HEK293 (cell line): ENCODE measurements around the gene RMDN3.

Experiments used
- CTCF ChIA-PET: fragments of 350-600 bp; formaldehyde crosslinking; extraction: SDS; loops from one replicate; lab custom pipeline; 2021; ENCODE audit warnings: antibody characterized with exemption; lab: Yijun Ruan, JAX
- POLR2A ChIA-PET: fragments of 300-600 bp; formaldehyde crosslinking; extraction: SDS; loops from one replicate; lab custom pipeline; 2020; ENCODE audit warnings: antibody characterized with exemption, inconsistent platforms; lab: Yijun Ruan, JAX
- H3K27ac ChIP-seq: fragments of 200-500 bp; sonication (Bioruptor generic); 2 replicates; pipeline ENCODE4 v1.5.1; 2014; ENCODE audit warnings: low read depth, low read length, control low read depth, inconsistent platforms; ENCODE audit errors: extremely low read depth
- H3K36me3 ChIP-seq, 2 experiments: fragments of 200-500 bp in 1 of 2; sonication (Bioruptor generic) in 1 of 2; 1 replicate in 1 of 2; 2 replicates in 1 of 2; pipeline ENCODE4 v1.5.1; 2014 to 2017; ENCODE audit warnings: inconsistent platforms in 2 of 2, low read length in 2 of 2; ENCODE audit not compliant: control insufficient read depth in 2 of 2, insufficient read depth in 1 of 2
- H3K4me1 ChIP-seq: fragments of 200-500 bp; sonication (Bioruptor generic); 2 replicates; pipeline ENCODE4 v1.5.1; 2014; ENCODE audit warnings: mild to moderate bottlenecking, low read length, inconsistent platforms; ENCODE audit not compliant: control insufficient read depth, insufficient read depth
- H3K4me3 ChIP-seq: 2 replicates; pipeline ENCODE4 v1.5.1; 2011; ENCODE audit warnings: low read depth, mild to moderate bottlenecking, control low read depth, low read length, moderate library complexity
- H3K9me3 ChIP-seq: fragments of 200-500 bp; sonication (Bioruptor generic); 2 replicates; pipeline ENCODE4 v1.5.1; 2014; ENCODE audit warnings: low read depth, low read length, inconsistent platforms; ENCODE audit not compliant: control insufficient read depth, insufficient read depth
- BCL11A ChIP-seq: fragments of 450-650 bp; formaldehyde crosslinking; IDR thresholded peaks from 2 replicates; pipeline ENCODE4 v1.5.1; 2016; ENCODE audit warnings: low read depth, missing biosample characterization, missing genetic modification characterization
- BCL11B ChIP-seq: fragments of 450-650 bp; formaldehyde crosslinking; IDR thresholded peaks from 2 replicates; pipeline ENCODE4 v1.5.1; 2016; ENCODE audit warnings: low read depth, missing biosample characterization, missing genetic modification characterization
- GLIS2 ChIP-seq: fragments of 450-650 bp; formaldehyde crosslinking; IDR thresholded peaks from 2 replicates; pipeline ENCODE4 v1.5.1; 2016; ENCODE audit warnings: missing biosample characterization, missing genetic modification characterization
- IKZF3 ChIP-seq: fragments of 450-650 bp; IDR thresholded peaks from 2 replicates; pipeline ENCODE4 v1.5.0; 2018; ENCODE audit warnings: missing biosample characterization, mild to moderate bottlenecking, missing genetic modification characterization, moderate library complexity
- KLF10 ChIP-seq: fragments of 450-650 bp; IDR thresholded peaks from 2 replicates; pipeline ENCODE4 v1.5.1; 2018; ENCODE audit warnings: missing biosample characterization, mild to moderate bottlenecking, missing genetic modification characterization
- OSR2 ChIP-seq: fragments of 450-650 bp; formaldehyde crosslinking; IDR thresholded peaks from 2 replicates; pipeline ENCODE4 v1.5.1; 2016; ENCODE audit warnings: missing biosample characterization, missing genetic modification characterization
- PRDM6 ChIP-seq: fragments of 450-650 bp; formaldehyde crosslinking; IDR thresholded peaks from 2 replicates; pipeline ENCODE4 v1.5.1; 2017; ENCODE audit warnings: missing biosample characterization, missing genetic modification characterization
- SCRT2 ChIP-seq: fragments of 450-650 bp; formaldehyde crosslinking; IDR thresholded peaks from 2 replicates; pipeline ENCODE4 v1.5.1; 2016; ENCODE audit warnings: missing biosample characterization, missing genetic modification characterization
- SP2 ChIP-seq: fragments of 450-650 bp; formaldehyde crosslinking; IDR thresholded peaks from 2 replicates; pipeline ENCODE4 v1.5.1; 2016; ENCODE audit warnings: missing biosample characterization, missing genetic modification characterization
- SP7 ChIP-seq: fragments of 450-650 bp; formaldehyde crosslinking; IDR thresholded peaks from 2 replicates; pipeline ENCODE4 v1.5.1; 2016; ENCODE audit warnings: missing biosample characterization, missing genetic modification characterization
- ZBTB7A ChIP-seq: fragments of 450-650 bp; formaldehyde crosslinking; IDR thresholded peaks from 2 replicates; pipeline ENCODE4 v1.5.1; 2016; ENCODE audit warnings: low read depth, missing biosample characterization, missing genetic modification characterization
- ZFHX2 ChIP-seq: fragments of 450-650 bp; formaldehyde crosslinking; conservative IDR thresholded peaks from 2 replicates; pipeline ENCODE4 v1.5.1; 2016; ENCODE audit warnings: missing biosample characterization, missing genetic modification characterization
- ZNF112 ChIP-seq: fragments of 450-650 bp; formaldehyde crosslinking; IDR thresholded peaks from 2 replicates; pipeline ENCODE4 v1.5.0; 2017; ENCODE audit warnings: missing biosample characterization, missing genetic modification characterization
- ZNF132 ChIP-seq: fragments of 450-650 bp; formaldehyde crosslinking; IDR thresholded peaks from 2 replicates; pipeline ENCODE4 v1.5.1; 2017; ENCODE audit warnings: missing biosample characterization, missing genetic modification characterization, borderline replicate concordance
- ZNF138 ChIP-seq: fragments of 450-650 bp; formaldehyde crosslinking; IDR thresholded peaks from 2 replicates; pipeline ENCODE4 v1.5.1; 2016; ENCODE audit warnings: missing biosample characterization, missing genetic modification characterization, borderline replicate concordance
- ZNF140 ChIP-seq: fragments of 450-650 bp; formaldehyde crosslinking; IDR thresholded peaks from 2 replicates; pipeline ENCODE4 v1.5.1; 2016; ENCODE audit warnings: missing biosample characterization, missing genetic modification characterization
- ZNF169 ChIP-seq: fragments of 450-650 bp; formaldehyde crosslinking; IDR thresholded peaks from 2 replicates; pipeline ENCODE4 v1.5.1; 2016; ENCODE audit warnings: missing biosample characterization, missing genetic modification characterization
- ZNF184 ChIP-seq: fragments of 450-650 bp; IDR thresholded peaks from 2 replicates; pipeline ENCODE4 v1.5.1; 2018; ENCODE audit warnings: missing biosample characterization, mild to moderate bottlenecking, missing genetic modification characterization
- ZNF221 ChIP-seq: fragments of 450-650 bp; formaldehyde crosslinking; IDR thresholded peaks from 2 replicates; pipeline ENCODE4 v1.5.1; 2017; ENCODE audit warnings: missing biosample characterization, missing genetic modification characterization, borderline replicate concordance
- ZNF354C ChIP-seq: fragments of 450-650 bp; formaldehyde crosslinking; IDR thresholded peaks from 2 replicates; pipeline ENCODE4 v1.5.1; 2016; ENCODE audit warnings: missing biosample characterization, missing genetic modification characterization, low read depth, borderline replicate concordance
- ZNF366 ChIP-seq: fragments of 450-650 bp; formaldehyde crosslinking; conservative IDR thresholded peaks from 2 replicates; pipeline ENCODE4 v1.5.1; 2016; ENCODE audit warnings: missing biosample characterization, missing genetic modification characterization
- ZNF394 ChIP-seq: fragments of 450-650 bp; formaldehyde crosslinking; IDR thresholded peaks from 2 replicates; pipeline ENCODE4 v1.5.1; 2016; ENCODE audit warnings: missing biosample characterization, missing genetic modification characterization, mild to moderate bottlenecking, moderate library complexity, borderline replicate concordance
- ZNF48 ChIP-seq: fragments of 450-650 bp; formaldehyde crosslinking; IDR thresholded peaks from 2 replicates; pipeline ENCODE4 v1.5.1; 2016; ENCODE audit warnings: missing biosample characterization, missing genetic modification characterization
- ZNF548 ChIP-seq: fragments of 450-650 bp; formaldehyde crosslinking; IDR thresholded peaks from 2 replicates; pipeline ENCODE4 v1.5.1; 2016; ENCODE audit warnings: missing biosample characterization, missing genetic modification characterization
- ZNF555 ChIP-seq: fragments of 450-650 bp; formaldehyde crosslinking; conservative IDR thresholded peaks from 2 replicates; pipeline ENCODE4 v1.5.1; 2017; ENCODE audit warnings: missing biosample characterization, mild to moderate bottlenecking, missing genetic modification characterization, inconsistent platforms
- ZNF560 ChIP-seq: fragments of 450-650 bp; formaldehyde crosslinking; IDR thresholded peaks from 2 replicates; pipeline ENCODE4 v1.5.1; 2017; ENCODE audit warnings: missing biosample characterization, missing genetic modification characterization, borderline replicate concordance
- ZNF610 ChIP-seq: fragments of 450-650 bp; formaldehyde crosslinking; IDR thresholded peaks from 2 replicates; pipeline ENCODE4 v1.5.1; 2016; ENCODE audit warnings: missing biosample characterization, missing genetic modification characterization, borderline replicate concordance
- ZNF623 ChIP-seq: fragments of 450-650 bp; formaldehyde crosslinking; IDR thresholded peaks from 2 replicates; pipeline ENCODE4 v1.5.1; 2016; ENCODE audit warnings: missing biosample characterization, missing genetic modification characterization
- ZNF660 ChIP-seq: fragments of 450-650 bp; IDR thresholded peaks from 2 replicates; pipeline ENCODE4 v1.5.1; 2018; ENCODE audit warnings: missing biosample characterization, mild to moderate bottlenecking, missing genetic modification characterization
- ZNF664 ChIP-seq: fragments of 450-650 bp; formaldehyde crosslinking; IDR thresholded peaks from 2 replicates; pipeline ENCODE4 v1.5.1; 2016; ENCODE audit warnings: missing biosample characterization, missing genetic modification characterization
- ZNF707 ChIP-seq: fragments of 450-650 bp; formaldehyde crosslinking; IDR thresholded peaks from 2 replicates; pipeline ENCODE4 v1.5.1; 2016; ENCODE audit warnings: missing biosample characterization, missing genetic modification characterization
- ZNF791 ChIP-seq: fragments of 450-650 bp; formaldehyde crosslinking; IDR thresholded peaks from 2 replicates; pipeline ENCODE4 v1.5.1; 2016; ENCODE audit warnings: missing biosample characterization, missing genetic modification characterization
- ZSCAN4 ChIP-seq: fragments of 450-650 bp; formaldehyde crosslinking; IDR thresholded peaks from 2 replicates; pipeline ENCODE4 v1.5.1; 2017; ENCODE audit warnings: missing biosample characterization, missing genetic modification characterization
- TF ChIP-seq, protein P1 (sequence below): fragments of 450-650 bp; formaldehyde crosslinking; IDR thresholded peaks from 2 replicates; pipeline ENCODE4 v1.5.1; 2016; ENCODE audit warnings: missing biosample characterization, missing genetic modification characterization
- TF ChIP-seq, protein P2 (sequence below): fragments of 450-650 bp; formaldehyde crosslinking; IDR thresholded peaks from 2 replicates; pipeline ENCODE4 v1.5.1; 2017; ENCODE audit warnings: missing biosample characterization, mild to moderate bottlenecking, missing genetic modification characterization, moderate library complexity

RMDN3 gene

GRCh38 chr15:40775007-40775406 lies 20.0 kb upstream of the RMDN3 start:
- ChIA-PET POLR2A (no interaction called here), CTCF (interaction anchor here (0.9 kb wide), 1 partner anchor 11 kb away, joined by 4 read pairs; no protein-coding TSS in a partner anchor)
- Histone ChIP-seq H3K4me3 (no peak overlapping the region), H3K9me3 (no peaks in the 10 kb centered on the region), H3K36me3 (peaks cover 12 to 63% of the 10 kb centered on the region in 2 experiments; a peak in 2 of 3 replicates), H3K27ac (no peak overlapping the region), H3K4me1 (no peaks in the 10 kb centered on the region; the same call in 1 of the 2 replicates)
- TF ChIP-seq ZSCAN4 (tag by site-specific recombination) (no peak), ZNF548 (tag by site-specific recombination) (no peak), ZNF660 (tag by site-specific recombination) (no peak), SCRT2 (no peak), GLIS2 (no peak), SP2 (tag by site-specific recombination) (no peak), ZNF169 (no peak), ZNF664 (no peak), ZNF707 (tag by site-specific recombination) (no peak), BCL11A (tag by site-specific recombination) (no peak), ZNF112 (tag by site-specific recombination) (no peak), ZNF221 (tag by site-specific recombination) (no peak), BCL11B (tag by site-specific recombination) (no peak), PRDM6 (tag by site-specific recombination) (no peak), SP7 (no peak), ZNF560 (no peak), ZNF184 (no peak)
- TF ChIP-seq, protein P1, sequence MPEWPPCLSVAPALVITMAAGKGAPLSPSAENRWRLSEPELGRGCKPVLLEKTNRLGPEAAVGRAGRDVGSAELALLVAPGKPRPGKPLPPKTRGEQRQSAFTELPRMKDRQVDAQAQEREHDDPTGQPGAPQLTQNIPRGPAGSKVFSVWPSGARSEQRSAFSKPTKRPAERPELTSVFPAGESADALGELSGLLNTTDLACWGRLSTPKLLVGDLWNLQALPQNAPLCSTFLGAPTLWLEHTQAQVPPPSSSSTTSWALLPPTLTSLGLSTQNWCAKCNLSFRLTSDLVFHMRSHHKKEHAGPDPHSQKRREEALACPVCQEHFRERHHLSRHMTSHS (tag by site-specific recombination) = no peak

- H3K27ac ChIP-seq = no peak overlapping the region
- H3K36me3 ChIP-seq = peaks cover 12 to 52% of the 10 kb centered on the region in 2 experiments; a peak in 2 of 3 replicates
- H3K4me3 ChIP-seq = no peak overlapping the region
- H3K4me1 ChIP-seq = peaks cover 11% of the 10 kb centered on the region
- CTCF ChIA-PET = interaction anchor here (1.6 kb wide), 1 partner anchor 8 kb away, joined by 4 read pairs; no protein-coding TSS in a partner anchor
- H3K9me3 ChIP-seq = no peaks in the 10 kb centered on the region
- POLR2A ChIA-PET = no interaction called here
- no peak for TF ChIP-seq ZNF366 (tag by site-specific recombination)
- TF ChIP-seq ZNF140 = no peak
- TF ChIP-seq ZNF610 = no peak
- TF ChIP-seq ZNF623 (tag by site-specific recombination) = no peak
- no peak for TF ChIP-seq ZNF138
- no peak for TF ChIP-seq ZFHX2 (tag by site-specific recombination)
- no peak for TF ChIP-seq ZNF555
- TF ChIP-seq ZNF394 (tag by site-specific recombination) = no peak
- no peak for TF ChIP-seq IKZF3 (tag by site-specific recombination)
- TF ChIP-seq ZNF707 (tag by site-specific recombination) = no peak
- no peak for TF ChIP-seq ZNF354C (tag by site-specific recombination)
- TF ChIP-seq ZNF791 (tag by site-specific recombination) = no peak
- TF ChIP-seq, protein P2, sequence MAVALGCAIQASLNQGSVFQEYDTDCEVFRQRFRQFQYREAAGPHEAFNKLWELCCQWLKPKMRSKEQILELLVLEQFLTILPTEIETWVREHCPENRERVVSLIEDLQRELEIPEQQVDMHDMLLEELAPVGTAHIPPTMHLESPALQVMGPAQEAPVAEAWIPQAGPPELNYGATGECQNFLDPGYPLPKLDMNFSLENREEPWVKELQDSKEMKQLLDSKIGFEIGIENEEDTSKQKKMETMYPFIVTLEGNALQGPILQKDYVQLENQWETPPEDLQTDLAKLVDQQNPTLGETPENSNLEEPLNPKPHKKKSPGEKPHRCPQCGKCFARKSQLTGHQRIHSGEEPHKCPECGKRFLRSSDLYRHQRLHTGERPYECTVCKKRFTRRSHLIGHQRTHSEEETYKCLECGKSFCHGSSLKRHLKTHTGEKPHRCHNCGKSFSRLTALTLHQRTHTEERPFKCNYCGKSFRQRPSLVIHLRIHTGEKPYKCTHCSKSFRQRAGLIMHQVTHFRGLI (tag by site-specific recombination) = no peak
- TF ChIP-seq ZBTB7A = no peak
- no peak for TF ChIP-seq ZNF132 (tag by site-specific recombination)
- no peak for TF ChIP-seq ZNF48
- no peak for TF ChIP-seq KLF10 (tag by site-specific recombination)
- no peak for TF ChIP-seq OSR2 (tag by site-specific recombination)
Observed at GRCh38 chr15:40773902-40774301, 18.8 kb upstream of the RMDN3 start.
